Suprapubic skin (tissue), 4 donors: ENCODE data around the gene KRTAP5-1. TPM values are rescaled to one million over a fixed set of nuclear protein-coding genes. Genes with fewer than 3 reads are reported as not detected.
"Not testable (repeated sequence)": the region's sequence is repeated elsewhere in the genome, so short reads cannot be mapped to it uniquely, and the experiment has no call there.

Experiments
- DNase-seq, 2 donors: peaks; one replicate each; pipeline ENCODE4 v3.0.0-alpha.2; 2019; ENCODE audit warnings: low spot score in 2 of 2
- H3K27ac ChIP-seq: fragments of 200-600 bp; sonication (generic); one replicate; pipeline ENCODE4 v1.5.1; 2019
- H3K27me3 ChIP-seq: fragments of 200-600 bp; sonication (generic); one replicate; pipeline ENCODE4 v1.5.1; 2019
- H3K36me3 ChIP-seq: fragments of 200-600 bp; sonication (generic); one replicate; pipeline ENCODE4 v1.5.1; 2019
- H3K4me1 ChIP-seq: fragments of 200-600 bp; sonication (generic); one replicate; pipeline ENCODE4 v1.5.1; 2019
- H3K4me3 ChIP-seq: fragments of 200-600 bp; sonication (generic); one replicate; pipeline ENCODE4 v1.5.1; 2019; ENCODE audit warnings: mild to moderate bottlenecking
- H3K9me3 ChIP-seq: fragments of 200-600 bp; sonication (generic); one replicate; pipeline ENCODE4 v1.5.1; 2019
- CTCF ChIP-seq, 2 donors: fragments of 200-600 bp in 1 of 2; fragments of 450-650 bp in 1 of 2; sonication (generic) in 1 of 2; IDR thresholded peaks; one replicate each; pipeline ENCODE4 v1.5.1; 2016 to 2019; ENCODE audit warnings: antibody characterized with exemption in 2 of 2, mild to moderate bottlenecking in 1 of 2, moderate library complexity in 1 of 2
- EP300 ChIP-seq: sonication (generic); formaldehyde crosslinking; IDR thresholded peaks from one replicate; pipeline ENCODE4 v1.6.1; 2017; ENCODE audit warnings: antibody characterized with exemption
- POLR2A ChIP-seq, 2 donors: fragments of 450-650 bp; IDR thresholded peaks; one replicate each; pipeline ENCODE4 v1.6.1; 2017; ENCODE audit warnings: antibody characterized with exemption in 2 of 2, mild to moderate bottlenecking in 2 of 2, moderate library complexity in 2 of 2
- POLR2AphosphoS5 ChIP-seq, 3 donors: sonication (generic); formaldehyde crosslinking; IDR thresholded peaks; one replicate each; pipeline ENCODE4 v1.6.1; 2017; ENCODE audit warnings: antibody characterized with exemption in 3 of 3
- WGBS: methylation state at CpG from one replicate; pipeline ENCODE4 v1.1.5; 2018; 5-methylcytosine and 5-hydroxymethylcytosine counted together
- total RNA-seq, 4 donors: library from RNA; depleted of rRNA; stranded (reverse); fragments of >200 nt; gene quantifications; one replicate each; pipeline ENCODE4 v1.1.0, GENCODE V29; 2016

The KRTAP5-1 gene
- total RNA-seq, 4 donors from 2014 or later, result 1.0 to 1.2 TPM; not detected in 2

- Histone ChIP-seq H3K4me3 (no peak overlapping the region), H3K4me1 (peaks cover 10% of the 10 kb centered on the region), H3K9me3 (no peaks in the 10 kb centered on the region), H3K27me3 (peaks cover 21% of the 10 kb centered on the region), H3K36me3 (no peaks in the 10 kb centered on the region), H3K27ac (no peak overlapping the region)
- no peak for TF ChIP-seq POLR2A (IDR thresholded peaks at IDR 0.05)
- no peak for TF ChIP-seq EP300
- TF ChIP-seq POLR2AphosphoS5 (IDR thresholded peaks at IDR 0.05), result no peak
- no peak for TF ChIP-seq CTCF (IDR thresholded peaks at IDR 0.05)
- no peak for DNase-seq
- 65% methylated on average over 2 of the region's 2 CpGs for WGBS
These were observed 1.6 kb upstream of the KRTAP5-1 start for GRCh38 chr11:1586699-1587098.

- not testable (repeated sequence) for H3K9me3 ChIP-seq
- 82% methylated on average over 2 of the region's 2 CpGs for WGBS
These were observed 2.2 kb downstream of the KRTAP5-1 start for GRCh38 chr11:1582909-1583308.

GRCh38 chr11:1581976-1582375 is 3.1 kb downstream of the KRTAP5-1 start:
- H3K4me3 ChIP-seq, result no peak overlapping the region
- no peak for DNase-seq
- H3K27ac ChIP-seq, result no peak overlapping the region
- TF ChIP-seq POLR2A (IDR thresholded peaks at IDR 0.05) (no peak), EP300 (no peak), POLR2AphosphoS5 (IDR thresholded peaks at IDR 0.05) (no peak), CTCF (IDR thresholded peaks at IDR 0.05) (no peak)
- H3K27me3 ChIP-seq, result peaks cover 24% of the 10 kb centered on the region
- H3K36me3 ChIP-seq, result no peaks in the 10 kb centered on the region
- H3K9me3 ChIP-seq, result peaks cover 10% of the 10 kb centered on the region
- H3K4me1 ChIP-seq, result no peaks in the 10 kb centered on the region
- WGBS, result 83% methylated on average over 6 of the region's 9 CpGs

More at GRCh38 chr11:1582909-1583308, 2.2 kb downstream of the KRTAP5-1 start:
- H3K36me3 ChIP-seq, H3K27ac ChIP-seq, H3K4me1 ChIP-seq, H3K4me3 ChIP-seq, DNase-seq: not testable (repeated sequence)
- peaks cover 19% of the 10 kb centered on the region for H3K27me3 ChIP-seq

- no peak for DNase-seq
- Histone ChIP-seq H3K27ac (no peak overlapping the region), H3K27me3 (peaks cover 41% of the 10 kb centered on the region), H3K4me1 (peaks cover 27% of the 10 kb centered on the region), H3K9me3 (peaks cover 10% of the 10 kb centered on the region), H3K4me3 (no peak overlapping the region), H3K36me3 (no peaks in the 10 kb centered on the region)
- 73% methylated on average over 6 of the region's 6 CpGs for WGBS
- TF ChIP-seq CTCF (IDR thresholded peaks at IDR 0.05), result no peak
- TF ChIP-seq EP300, result no peak
- TF ChIP-seq POLR2AphosphoS5 (IDR thresholded peaks at IDR 0.05), result no peak
- no peak for TF ChIP-seq POLR2A (IDR thresholded peaks at IDR 0.05)
These were observed 8.3 kb downstream of the KRTAP5-1 start for GRCh38 chr11:1576825-1577224.

- H3K4me3 ChIP-seq, H3K9me3 ChIP-seq, DNase-seq, H3K36me3 ChIP-seq, H3K27ac ChIP-seq: not testable (repeated sequence)
- 80% methylated on average over 16 of the region's 16 CpGs for WGBS
- peaks cover 35% of the 10 kb centered on the region for H3K4me1 ChIP-seq
- H3K27me3 ChIP-seq, result peaks cover 46% of the 10 kb centered on the region
These were observed 9.3 kb downstream of the KRTAP5-1 start for GRCh38 chr11:1575756-1576155.

- Histone ChIP-seq H3K9me3 (peaks cover 10% of the 10 kb centered on the region), H3K4me3 (no peak overlapping the region), H3K27me3 (peaks cover 46% of the 10 kb centered on the region), H3K4me1 (peaks cover 41% of the 10 kb centered on the region), H3K36me3 (no peaks in the 10 kb centered on the region), H3K27ac (no peak overlapping the region)
- TF ChIP-seq POLR2AphosphoS5 (IDR thresholded peaks at IDR 0.05), result no peak
- TF ChIP-seq EP300, result no peak
- TF ChIP-seq CTCF (IDR thresholded peaks at IDR 0.05), result no peak
- no peak for TF ChIP-seq POLR2A (IDR thresholded peaks at IDR 0.05)
- 14% methylated on average over 7 of the region's 7 CpGs for WGBS
- no peak for DNase-seq
These were observed 10.2 kb downstream of the KRTAP5-1 start for GRCh38 chr11:1574933-1575242.
